Fibroblast of skin of scalp (primary cell): ENCODE measurements around the gene TMEM181.
A peak's percentile ranks its signal among the peaks of the same experiment; 100 is the strongest.
"Not testable (repeated sequence)": the region's sequence is repeated elsewhere in the genome, so short reads cannot be mapped to it uniquely, and the experiment has no call there.

Experiments
- DNase-seq: peaks from one replicate; pipeline ENCODE4 v3.0.0-alpha.2; 2013

The TMEM181 gene

GRCh38 chr6:158599635-158600034, 39.7 kb downstream of the TMEM181 start:
- DNase-seq: no peak

DNA sequence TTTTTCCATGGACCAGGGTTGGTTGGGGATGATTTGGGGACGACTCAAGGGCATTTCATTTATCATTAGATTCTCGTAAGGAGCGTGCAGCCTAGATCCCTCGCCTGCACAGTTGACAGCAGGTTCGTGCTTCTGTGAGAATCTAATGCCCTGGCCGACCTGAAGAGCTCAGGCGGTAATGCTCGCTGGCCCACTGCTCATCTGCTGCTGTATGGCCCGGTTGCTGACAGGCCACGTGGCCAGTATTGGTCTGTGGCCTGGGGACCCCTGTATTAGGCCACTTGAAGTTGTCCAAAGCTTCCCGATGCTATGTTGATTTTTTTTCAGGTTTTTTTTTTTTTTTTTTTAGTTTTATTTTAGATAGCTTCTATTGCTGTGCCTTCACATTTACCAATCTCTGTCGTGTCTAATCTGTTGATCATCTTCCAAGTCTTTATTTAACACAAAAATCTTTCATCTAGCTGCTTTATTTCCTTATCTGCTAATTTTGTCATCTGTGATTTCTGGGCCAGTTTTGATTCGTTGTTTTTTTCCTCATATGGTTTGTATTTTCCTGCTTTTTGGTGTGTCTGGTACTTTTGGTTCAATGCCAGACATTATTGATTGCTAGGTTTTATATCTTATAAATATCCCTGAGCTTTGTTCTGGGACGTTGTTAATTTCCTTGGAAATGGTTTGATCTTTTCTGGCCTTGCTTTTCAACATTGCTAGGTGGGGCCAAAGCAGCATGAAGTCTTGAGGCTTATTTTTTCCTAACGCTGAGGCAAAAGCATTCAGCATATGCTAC, 43.6 kb downstream of the TMEM181 start:
- no peak for DNase-seq

DNA sequence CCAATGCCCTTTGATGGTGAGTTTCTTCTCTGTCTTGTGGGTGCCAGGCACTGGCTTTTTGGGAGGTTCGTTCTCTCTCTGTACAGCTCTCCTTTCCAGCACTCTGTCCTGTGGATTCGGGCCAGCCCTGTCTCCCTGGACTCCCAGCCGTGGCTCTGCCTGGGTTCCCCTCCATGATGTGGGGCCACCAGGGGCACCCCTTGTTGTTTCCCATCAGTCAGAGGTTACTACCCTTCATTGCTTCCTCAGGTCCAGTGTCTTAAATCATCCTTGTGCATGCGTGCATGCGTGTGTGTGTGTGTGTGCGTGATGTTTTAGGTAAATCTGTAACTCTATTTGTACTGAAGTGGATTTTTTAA, 44.1 kb downstream of the TMEM181 start:
- no peak for DNase-seq

DNA sequence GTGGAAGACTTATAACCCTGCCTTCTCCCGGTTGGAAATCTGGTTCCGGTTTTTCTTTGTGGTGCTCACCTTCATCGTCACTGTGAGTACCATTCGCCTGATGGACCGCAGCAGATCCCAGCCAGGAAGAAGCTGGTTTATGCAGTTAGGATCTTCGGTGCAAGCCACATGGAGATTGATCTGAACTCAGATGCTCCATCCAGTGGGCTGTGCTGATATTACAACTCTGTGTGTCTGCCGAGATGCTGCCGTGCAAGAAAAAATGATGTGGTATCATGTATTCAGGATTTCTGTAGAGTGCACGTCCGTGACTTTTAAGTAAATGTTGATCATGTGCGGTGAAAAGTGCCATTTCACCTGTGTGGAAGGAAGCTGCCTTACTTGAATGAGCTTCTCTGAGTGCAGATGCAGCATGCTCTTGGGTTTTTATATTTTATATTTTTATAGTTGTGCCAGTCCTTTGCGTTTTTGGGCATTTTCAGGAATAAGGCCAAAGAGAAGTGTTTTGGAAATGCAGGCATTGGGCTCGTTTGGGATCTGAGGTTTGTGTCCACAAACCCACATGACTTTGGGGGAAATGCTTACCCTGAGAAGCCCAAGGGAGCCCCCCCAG, 45.5 kb downstream of the TMEM181 start:
- peak; percentile 74 for DNase-seq

DNA sequence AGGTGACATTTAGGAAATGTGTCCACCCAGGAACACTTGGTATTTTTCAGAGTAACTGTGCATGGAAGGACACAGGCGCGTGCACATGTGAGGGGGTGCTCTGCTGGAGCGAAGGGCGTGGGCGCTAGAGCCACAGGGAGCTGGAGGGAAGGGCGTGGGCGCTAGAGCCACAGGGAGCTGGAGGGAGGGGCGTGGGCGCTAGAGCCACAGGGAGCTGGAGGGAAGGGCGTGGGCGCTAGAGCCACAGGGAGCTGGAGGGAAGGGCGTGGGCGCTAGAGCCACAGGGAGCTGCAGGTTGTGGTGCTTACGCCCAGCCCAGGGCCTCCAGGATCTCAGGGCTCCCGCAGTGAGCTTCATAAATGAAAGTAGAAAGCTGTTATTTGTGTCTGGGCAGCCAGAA, 46.1 kb downstream of the TMEM181 start:
- DNase-seq: not testable (repeated sequence)

GRCh38 chr6:158606935-158607334, 47.0 kb downstream of the TMEM181 start:
- no peak for DNase-seq

GRCh38 chr6:158607411-158608170, 47.7 kb downstream of the TMEM181 start:
- DNase-seq: no peak

- no peak for DNase-seq
These were observed 48.3 kb downstream of the TMEM181 start for GRCh38 chr6:158608221-158608620.

GRCh38 chr6:158609455-158610155, 49.7 kb downstream of the TMEM181 start:
- no peak for DNase-seq

DNA sequence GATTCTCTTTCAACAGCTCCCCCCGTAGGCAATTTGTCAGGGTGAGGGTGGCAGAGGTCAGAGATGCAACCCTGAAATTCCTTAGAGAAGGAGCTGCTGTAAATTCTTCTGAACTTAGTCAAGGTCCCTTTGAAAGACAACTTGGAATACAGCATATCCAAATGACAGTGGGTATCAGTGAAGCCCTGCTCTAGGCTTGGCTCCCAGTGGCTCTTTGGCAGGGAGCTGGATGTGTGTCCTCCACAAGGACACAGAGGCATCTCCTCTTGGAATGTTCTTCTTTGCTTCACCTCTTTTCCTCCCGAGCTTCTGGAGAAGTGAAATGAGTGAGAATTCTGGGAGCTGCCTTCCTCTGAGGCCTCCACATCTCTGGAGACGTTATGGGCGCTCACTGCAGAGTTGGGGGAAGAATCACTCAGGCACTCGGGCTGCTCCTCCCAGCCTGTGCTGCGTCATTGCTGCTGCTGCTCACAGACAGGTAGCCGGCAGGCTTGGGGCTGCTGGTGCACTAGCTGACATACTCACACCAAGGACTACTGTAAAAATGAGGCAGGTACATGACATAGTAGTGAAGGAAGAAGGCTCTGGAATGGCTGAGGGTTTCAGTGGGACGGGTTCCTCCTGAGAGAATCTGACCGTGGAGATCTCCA, 50.6 kb downstream of the TMEM181 start:
- no peak for DNase-seq

DNA sequence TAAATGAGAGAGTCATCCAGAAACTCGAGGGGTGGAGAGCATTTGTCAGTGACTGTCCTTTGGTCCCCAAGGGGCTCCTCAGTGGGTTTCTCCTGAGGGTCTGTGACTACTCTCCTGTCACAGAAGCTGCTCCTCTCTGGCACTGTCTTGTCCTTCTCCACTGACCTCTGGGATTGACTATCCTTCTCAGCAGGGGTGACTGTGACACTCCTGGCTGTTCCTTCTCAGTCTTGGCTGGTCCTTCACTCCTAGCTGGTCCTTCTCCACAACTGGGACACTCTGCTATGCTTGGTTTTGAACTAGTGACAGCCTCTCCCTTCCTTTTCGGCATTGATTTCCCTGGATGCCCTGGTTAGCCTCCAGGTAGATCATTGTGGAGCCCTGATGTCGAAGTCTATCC, 51.1 kb downstream of the TMEM181 start:
- DNase-seq: no peak

DNA sequence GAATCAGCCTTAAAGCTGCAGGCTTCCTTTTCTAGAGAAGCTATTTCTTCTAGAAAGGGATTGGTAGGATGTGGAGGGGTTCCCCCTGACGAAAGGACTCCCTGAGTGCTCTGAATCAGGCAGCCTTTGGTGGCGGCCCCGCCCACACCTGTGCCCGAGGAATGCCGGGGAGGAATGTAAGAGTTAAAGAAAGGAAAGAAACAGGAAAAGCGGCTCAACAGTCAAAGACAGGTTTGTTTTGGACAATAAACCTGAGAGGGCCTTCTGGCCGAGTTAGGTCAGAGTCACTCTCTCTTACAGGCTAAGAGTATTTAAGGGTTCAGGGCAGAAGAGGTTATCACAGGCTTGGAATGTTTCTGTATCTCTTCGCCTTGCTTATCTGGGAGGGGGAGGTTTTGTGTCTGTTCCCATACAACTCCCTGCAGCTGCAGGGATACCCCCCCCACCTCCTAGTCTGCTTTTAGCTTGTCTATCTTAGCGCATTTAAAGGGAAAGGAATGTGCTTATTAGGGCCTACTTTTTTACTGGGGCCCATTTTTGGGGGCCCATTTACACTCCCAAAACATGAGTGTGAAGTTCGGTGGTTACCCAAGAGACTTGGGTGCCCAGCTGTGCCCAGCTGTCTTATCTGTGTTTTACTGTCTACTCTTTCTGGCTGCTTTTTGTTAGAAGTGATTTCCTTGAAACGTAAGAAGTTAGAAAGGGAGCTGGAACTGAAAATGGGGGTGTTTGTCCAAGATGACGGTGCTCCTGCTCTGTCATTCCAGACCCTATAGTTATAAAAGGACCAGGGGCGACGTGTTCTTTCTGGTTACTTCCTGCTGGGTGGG, 51.9 kb downstream of the TMEM181 start:
- no peak for DNase-seq

GRCh38 chr6:158614606-158615005, 54.7 kb downstream of the TMEM181 start:
- not testable (repeated sequence) for DNase-seq

GRCh38 chr6:158618289-158618688, 58.4 kb downstream of the TMEM181 start:
- not testable (repeated sequence) for DNase-seq

DNA sequence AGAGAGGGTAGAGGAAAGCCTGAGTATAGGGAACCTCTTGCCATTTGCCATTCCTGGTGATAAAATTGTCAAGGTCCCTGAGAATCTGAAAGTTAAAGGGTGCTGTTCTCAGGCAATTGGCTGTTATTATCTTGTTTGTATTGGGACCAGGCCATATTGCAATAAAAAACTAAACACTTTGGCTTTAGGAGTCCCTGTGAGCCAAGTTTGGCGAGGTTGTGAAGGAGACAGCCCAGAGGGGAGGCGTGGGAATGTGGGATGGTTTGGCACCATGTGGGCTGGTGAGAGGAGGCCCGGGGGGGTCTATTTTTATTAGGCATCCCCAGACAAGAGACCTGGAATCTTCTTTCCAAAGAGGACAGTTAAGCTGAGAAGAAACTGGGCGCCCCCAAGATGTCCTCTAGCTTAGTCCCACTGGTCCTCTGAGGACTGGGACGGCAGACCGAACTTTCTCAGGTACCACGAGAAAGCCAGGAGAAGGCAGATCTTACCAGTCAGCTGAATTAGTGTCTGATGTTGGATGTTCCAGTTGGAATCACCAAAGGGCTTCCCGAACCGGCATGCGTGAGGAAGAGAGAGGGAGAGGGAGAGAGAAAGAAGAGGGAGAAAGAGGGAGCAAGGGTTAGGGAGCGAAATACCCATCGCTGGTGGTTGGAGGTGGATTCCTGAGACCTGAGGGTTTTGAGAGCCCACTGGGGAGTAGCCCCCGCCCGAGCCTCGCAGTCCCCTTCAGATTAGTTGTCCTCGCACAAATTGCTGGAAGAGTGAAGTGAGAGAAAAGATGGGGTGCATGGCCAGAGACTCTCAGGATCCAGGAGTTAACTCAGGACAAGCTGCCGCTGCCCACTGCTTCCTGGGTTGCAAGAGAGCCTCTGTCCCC, 60.3 kb downstream of the TMEM181 start:
- DNase-seq: no peak

- no peak for DNase-seq
These were observed 61.2 kb downstream of the TMEM181 start for GRCh38 chr6:158620963-158621693.

DNA sequence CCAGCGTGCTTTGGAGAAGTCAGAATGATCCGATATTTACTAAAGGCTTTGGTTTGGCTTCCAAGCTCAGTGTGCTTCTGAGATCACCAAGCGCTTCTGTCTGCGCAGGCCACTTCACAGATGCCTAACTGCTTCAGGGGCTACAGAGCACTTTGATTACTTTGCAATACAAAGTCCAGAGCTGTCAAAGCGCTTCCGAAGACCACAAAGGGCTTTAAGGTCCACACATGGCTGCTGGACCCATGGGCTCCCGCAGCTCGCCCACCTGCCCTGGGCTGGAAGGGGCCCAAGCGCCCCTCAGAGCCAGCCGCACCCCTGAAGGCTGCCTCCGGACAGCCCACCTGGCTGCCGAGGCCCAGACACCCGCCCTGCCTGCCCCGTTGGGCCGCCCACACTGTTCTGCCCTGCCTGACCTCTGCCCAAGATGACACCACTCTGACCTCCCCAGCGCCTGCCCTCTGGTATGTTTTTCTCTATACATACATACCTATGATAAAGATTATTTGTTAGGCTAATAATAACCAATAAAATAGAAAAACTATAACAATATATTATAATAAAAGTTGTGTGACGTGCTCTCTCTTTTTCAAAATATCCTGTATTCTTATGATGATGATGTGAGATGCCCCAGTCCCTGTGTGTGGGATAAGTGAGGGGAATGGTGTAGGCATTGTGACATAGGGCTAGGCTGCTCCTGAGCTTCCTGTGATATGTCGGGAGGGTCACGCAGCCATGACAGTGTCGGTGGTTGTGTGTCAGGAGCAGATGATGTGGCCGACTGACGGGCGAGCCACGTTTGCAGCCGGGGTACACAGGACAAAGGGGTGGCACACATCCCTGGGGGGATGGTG, 62.0 kb downstream of the TMEM181 start:
- DNase-seq: no peak

GRCh38 chr6:158622545-158623190, 62.8 kb downstream of the TMEM181 start:
- peak; percentile 33 for DNase-seq
